HEK293 (cell line): Measurements from ENCODE around the gene TSPAN17.

ENCODE experiments used
- CTCF ChIA-PET: fragments of 350-600 bp; formaldehyde crosslinking; extraction: SDS; loops from one replicate; lab custom pipeline; 2021; ENCODE audit warnings: antibody characterized with exemption; lab: Yijun Ruan, JAX
- POLR2A ChIA-PET: fragments of 300-600 bp; formaldehyde crosslinking; extraction: SDS; loops from one replicate; lab custom pipeline; 2020; ENCODE audit warnings: antibody characterized with exemption, inconsistent platforms; lab: Yijun Ruan, JAX
- H3K27ac ChIP-seq: fragments of 200-500 bp; sonication (Bioruptor generic); 2 replicates; pipeline ENCODE4 v1.5.1; 2014; ENCODE audit warnings: low read depth, low read length, control low read depth, inconsistent platforms; ENCODE audit errors: extremely low read depth
- H3K36me3 ChIP-seq, 2 experiments: fragments of 200-500 bp in 1 of 2; sonication (Bioruptor generic) in 1 of 2; 1 replicate in 1 of 2; 2 replicates in 1 of 2; pipeline ENCODE4 v1.5.1; 2014 to 2017; ENCODE audit warnings: inconsistent platforms in 2 of 2, low read length in 2 of 2; ENCODE audit not compliant: control insufficient read depth in 2 of 2, insufficient read depth in 1 of 2
- H3K4me1 ChIP-seq: fragments of 200-500 bp; sonication (Bioruptor generic); 2 replicates; pipeline ENCODE4 v1.5.1; 2014; ENCODE audit warnings: mild to moderate bottlenecking, low read length, inconsistent platforms; ENCODE audit not compliant: control insufficient read depth, insufficient read depth
- H3K4me3 ChIP-seq: 2 replicates; pipeline ENCODE4 v1.5.1; 2011; ENCODE audit warnings: low read depth, mild to moderate bottlenecking, control low read depth, low read length, moderate library complexity
- H3K9me3 ChIP-seq: fragments of 200-500 bp; sonication (Bioruptor generic); 2 replicates; pipeline ENCODE4 v1.5.1; 2014; ENCODE audit warnings: low read depth, low read length, inconsistent platforms; ENCODE audit not compliant: control insufficient read depth, insufficient read depth
- FEZF1 ChIP-seq: fragments of 450-650 bp; formaldehyde crosslinking; IDR thresholded peaks from 2 replicates; pipeline ENCODE4 v1.5.1; 2016; ENCODE audit warnings: missing biosample characterization, missing genetic modification characterization
- GLIS2 ChIP-seq: fragments of 450-650 bp; formaldehyde crosslinking; IDR thresholded peaks from 2 replicates; pipeline ENCODE4 v1.5.1; 2016; ENCODE audit warnings: missing biosample characterization, missing genetic modification characterization
- INSM2 ChIP-seq: fragments of 450-650 bp; formaldehyde crosslinking; IDR thresholded peaks from 2 replicates; pipeline ENCODE4 v1.5.1; 2016; ENCODE audit warnings: missing biosample characterization, missing genetic modification characterization
- PRDM4 ChIP-seq: fragments of 450-650 bp; formaldehyde crosslinking; IDR thresholded peaks from 2 replicates; pipeline ENCODE4 v1.5.1; 2017; ENCODE audit warnings: missing biosample characterization, missing genetic modification characterization
- SALL2 ChIP-seq: fragments of 450-650 bp; formaldehyde crosslinking; IDR thresholded peaks from 2 replicates; pipeline ENCODE4 v1.5.0; 2017; ENCODE audit warnings: missing biosample characterization, mild to moderate bottlenecking, missing genetic modification characterization, borderline replicate concordance
- SETDB1 ChIP-seq: IDR thresholded peaks from one replicate; pipeline ENCODE4 v1.6.1; 2017; ENCODE audit warnings: mild to moderate bottlenecking, low read length, moderate library complexity, mixed read lengths; ENCODE audit not compliant: insufficient read length
- SP3 ChIP-seq: fragments of 450-650 bp; formaldehyde crosslinking; IDR thresholded peaks from 2 replicates; pipeline ENCODE4 v1.5.1; 2016; ENCODE audit warnings: missing biosample characterization, missing genetic modification characterization
- SP7 ChIP-seq: fragments of 450-650 bp; formaldehyde crosslinking; IDR thresholded peaks from 2 replicates; pipeline ENCODE4 v1.5.1; 2016; ENCODE audit warnings: missing biosample characterization, missing genetic modification characterization
- ZBTB10 ChIP-seq: fragments of 450-650 bp; formaldehyde crosslinking; IDR thresholded peaks from 2 replicates; pipeline ENCODE4 v1.5.1; 2016; ENCODE audit warnings: missing biosample characterization, missing genetic modification characterization
- ZBTB20 ChIP-seq: fragments of 450-650 bp; formaldehyde crosslinking; IDR thresholded peaks from 2 replicates; pipeline ENCODE4 v1.5.1; 2016; ENCODE audit warnings: missing biosample characterization, missing genetic modification characterization
- ZEB2 ChIP-seq: fragments of 450-650 bp; formaldehyde crosslinking; IDR thresholded peaks from 2 replicates; pipeline ENCODE4 v1.5.1; 2016; ENCODE audit warnings: missing biosample characterization, missing genetic modification characterization
- ZNF121 ChIP-seq: fragments of 450-650 bp; formaldehyde crosslinking; IDR thresholded peaks from 2 replicates; pipeline ENCODE4 v1.5.1; 2016; ENCODE audit warnings: missing biosample characterization, missing genetic modification characterization
- ZNF132 ChIP-seq: fragments of 450-650 bp; formaldehyde crosslinking; IDR thresholded peaks from 2 replicates; pipeline ENCODE4 v1.5.1; 2017; ENCODE audit warnings: missing biosample characterization, missing genetic modification characterization, borderline replicate concordance
- ZNF302 ChIP-seq: fragments of 450-650 bp; formaldehyde crosslinking; IDR thresholded peaks from 2 replicates; pipeline ENCODE4 v1.5.1; 2016; ENCODE audit warnings: missing biosample characterization, missing genetic modification characterization, low read depth
- ZNF324 ChIP-seq: fragments of 450-650 bp; formaldehyde crosslinking; IDR thresholded peaks from 2 replicates; pipeline ENCODE4 v1.5.1; 2016; ENCODE audit warnings: missing biosample characterization, missing genetic modification characterization
- ZNF362 ChIP-seq: fragments of 450-650 bp; formaldehyde crosslinking; IDR thresholded peaks from 2 replicates; pipeline ENCODE4 v1.5.1; 2016; ENCODE audit warnings: missing biosample characterization, missing genetic modification characterization
- ZNF48 ChIP-seq: fragments of 450-650 bp; formaldehyde crosslinking; IDR thresholded peaks from 2 replicates; pipeline ENCODE4 v1.5.1; 2016; ENCODE audit warnings: missing biosample characterization, missing genetic modification characterization
- ZNF529 ChIP-seq: fragments of 450-650 bp; formaldehyde crosslinking; IDR thresholded peaks from 2 replicates; pipeline ENCODE4 v1.5.1; 2017; ENCODE audit warnings: missing genetic modification characterization, missing biosample characterization; ENCODE audit not compliant: insufficient replicate concordance
- ZNF580 ChIP-seq: fragments of 450-650 bp; formaldehyde crosslinking; IDR thresholded peaks from 2 replicates; pipeline ENCODE4 v1.5.1; 2016; ENCODE audit warnings: missing biosample characterization, missing genetic modification characterization
- ZNF585B ChIP-seq: fragments of 450-650 bp; formaldehyde crosslinking; IDR thresholded peaks from 2 replicates; pipeline ENCODE4 v1.5.1; 2016; ENCODE audit warnings: missing biosample characterization, missing genetic modification characterization
- ZNF623 ChIP-seq: fragments of 450-650 bp; formaldehyde crosslinking; IDR thresholded peaks from 2 replicates; pipeline ENCODE4 v1.5.1; 2016; ENCODE audit warnings: missing biosample characterization, missing genetic modification characterization
- ZNF626 ChIP-seq: fragments of 450-650 bp; sonication (Bioruptor Pico); formaldehyde crosslinking; IDR thresholded peaks from 2 replicates; pipeline ENCODE4 v1.5.1; 2018; ENCODE audit warnings: missing biosample characterization, missing genetic modification characterization, inconsistent platforms
- ZNF776 ChIP-seq: fragments of 450-650 bp; formaldehyde crosslinking; IDR thresholded peaks from 2 replicates; pipeline ENCODE4 v1.5.0; 2017; ENCODE audit warnings: missing biosample characterization, missing genetic modification characterization, borderline replicate concordance
- ZNF791 ChIP-seq: fragments of 450-650 bp; formaldehyde crosslinking; IDR thresholded peaks from 2 replicates; pipeline ENCODE4 v1.5.1; 2016; ENCODE audit warnings: missing biosample characterization, missing genetic modification characterization
- ZNF792 ChIP-seq: fragments of 450-650 bp; formaldehyde crosslinking; IDR thresholded peaks from 2 replicates; pipeline ENCODE4 v1.5.1; 2016; ENCODE audit warnings: missing biosample characterization, missing genetic modification characterization
- ZSCAN23 ChIP-seq: fragments of 450-650 bp; formaldehyde crosslinking; IDR thresholded peaks from 2 replicates; pipeline ENCODE4 v1.5.1; 2016; ENCODE audit warnings: missing biosample characterization, missing genetic modification characterization
- ZXDB ChIP-seq: fragments of 450-650 bp; formaldehyde crosslinking; IDR thresholded peaks from 2 replicates; pipeline ENCODE4 v1.5.1; 2016; ENCODE audit warnings: missing biosample characterization, missing genetic modification characterization

TSPAN17 gene

GRCh38 chr5:176630681-176631222 is 16.5 kb upstream of the TSPAN17 start (continued):
- no peak for TF ChIP-seq ZNF362 (tag by site-specific recombination)
- TF ChIP-seq INSM2 (tag by site-specific recombination) = no peak
- no peak for TF ChIP-seq GLIS2 (tag by site-specific recombination)
- 0 out of 2 replicates have a peak, but pooled peaks have one; percentile 37 for TF ChIP-seq ZNF324 (tag by site-specific recombination)
- TF ChIP-seq ZBTB20 (tag by site-specific recombination) = no peak
- no peak for TF ChIP-seq ZNF792 (tag by site-specific recombination)
- TF ChIP-seq ZNF791 (tag by site-specific recombination) = no peak
- TF ChIP-seq ZEB2 (tag by site-specific recombination) = peak; percentile 31; the same call in 1 of the 2 replicates
- TF ChIP-seq ZNF121 (tag by site-specific recombination) = no peak
- no peak for TF ChIP-seq ZNF529 (tag by site-specific recombination)
- no peak for TF ChIP-seq ZNF302 (tag by site-specific recombination)
- no peak for TF ChIP-seq ZNF48 (tag by site-specific recombination)
- 0 out of 2 replicates have a peak, but pooled peaks have one; percentile 54 for TF ChIP-seq ZXDB (tag by site-specific recombination)
- TF ChIP-seq ZNF585B (tag by site-specific recombination) = no peak
- TF ChIP-seq PRDM4 (tag by site-specific recombination) = no peak
- peak; percentile 31 for TF ChIP-seq SP3 (tag by site-specific recombination)
- no peak for TF ChIP-seq SETDB1
- peak; percentile 32; the same call in 1 of the 2 replicates for TF ChIP-seq SP7
- no peak for TF ChIP-seq ZSCAN23 (tag by site-specific recombination)
- TF ChIP-seq ZNF776 (tag by site-specific recombination) = no peak

GRCh38 chr5:176631383-176632200 is 15.7 kb upstream of the TSPAN17 start:
- TF ChIP-seq SALL2 (tag by site-specific recombination) (no peak), SP7 (no peak), ZBTB10 (tag by site-specific recombination) (no peak), ZNF623 (peak; percentile 92), ZNF626 (tag by site-specific recombination) (no peak), ZNF132 (no peak), ZNF580 (tag by site-specific recombination) (no peak), FEZF1 (no peak)
- Histone ChIP-seq H3K9me3 (no peaks in the 10 kb centered on the region), H3K36me3 (no peaks in the 10 kb centered on the region), H3K4me1 (peaks cover 6% of the 10 kb centered on the region; the same call in 1 of the 2 replicates), H3K4me3 (no peak overlapping the region), H3K27ac (no peak overlapping the region)
- POLR2A ChIA-PET = interaction anchor here (2.0 kb wide), 1 partner anchor 16 kb away, joined by 10 read pairs; the partner anchor contains the start of gene TSPAN17
- CTCF ChIA-PET = interaction anchor here (0.6 to 1.2 kb wide), 3 partner anchors 10 to 61 kb away, joined by 3 to 4 read pairs (median 3); no protein-coding TSS in a partner anchor
